ENCODE results near the gene NARS2. TPM values are rescaled to one million over a fixed set of nuclear protein-coding genes. Genes with fewer than 3 reads are reported as not detected.
A peak's percentile ranks its signal among the peaks of the same experiment; 100 is the strongest.

The NARS2 gene
- total RNA-seq, 1 donor from 2014 or later, result 17.5 TPM

GRCh38 chr11:78418584-78419211, 156.0 kb downstream of the NARS2 start:
- no peak for DNase-seq
- Histone ChIP-seq H3K27me3 (ENCODE audit: low read depth) (no peaks in the 10 kb centered on the region), H3K9me3 (replicated peaks) (no peaks in the 10 kb centered on the region), H3K4me3 (peak overlapping the region; percentile 95), H3K4me1 (peaks cover 55% of the 10 kb centered on the region), H3K27ac (replicated peaks) (peak overlapping the region; percentile 98), H3K36me3 (no peaks in the 10 kb centered on the region)
- intact Hi-C loops (cut with micrococcal nuclease), result loop anchor here (10.0 kb wide), 2 partner anchors 146 to 164 kb away; no protein-coding TSS in a partner anchor
- TF ChIP-seq, protein P1, sequence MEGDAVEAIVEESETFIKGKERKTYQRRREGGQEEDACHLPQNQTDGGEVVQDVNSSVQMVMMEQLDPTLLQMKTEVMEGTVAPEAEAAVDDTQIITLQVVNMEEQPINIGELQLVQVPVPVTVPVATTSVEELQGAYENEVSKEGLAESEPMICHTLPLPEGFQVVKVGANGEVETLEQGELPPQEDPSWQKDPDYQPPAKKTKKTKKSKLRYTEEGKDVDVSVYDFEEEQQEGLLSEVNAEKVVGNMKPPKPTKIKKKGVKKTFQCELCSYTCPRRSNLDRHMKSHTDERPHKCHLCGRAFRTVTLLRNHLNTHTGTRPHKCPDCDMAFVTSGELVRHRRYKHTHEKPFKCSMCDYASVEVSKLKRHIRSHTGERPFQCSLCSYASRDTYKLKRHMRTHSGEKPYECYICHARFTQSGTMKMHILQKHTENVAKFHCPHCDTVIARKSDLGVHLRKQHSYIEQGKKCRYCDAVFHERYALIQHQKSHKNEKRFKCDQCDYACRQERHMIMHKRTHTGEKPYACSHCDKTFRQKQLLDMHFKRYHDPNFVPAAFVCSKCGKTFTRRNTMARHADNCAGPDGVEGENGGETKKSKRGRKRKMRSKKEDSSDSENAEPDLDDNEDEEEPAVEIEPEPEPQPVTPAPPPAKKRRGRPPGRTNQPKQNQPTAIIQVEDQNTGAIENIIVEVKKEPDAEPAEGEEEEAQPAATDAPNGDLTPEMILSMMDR (IDR thresholded peaks at IDR 0.05; ENCODE audit: borderline replicate concordance), result no peak

- DNase-seq, result peak; percentile 87
- Histone ChIP-seq H3K4me3 (peak overlapping the region; percentile 95), H3K4me1 (peaks cover 55% of the 10 kb centered on the region), H3K27me3 (ENCODE audit: low read depth) (no peaks in the 10 kb centered on the region), H3K36me3 (no peaks in the 10 kb centered on the region), H3K9me3 (replicated peaks) (no peaks in the 10 kb centered on the region), H3K27ac (replicated peaks) (peak overlapping the region; percentile 98)
- TF ChIP-seq, protein P1 (IDR thresholded peaks at IDR 0.05; ENCODE audit: borderline replicate concordance), result peak; percentile 52
- intact Hi-C loops (cut with micrococcal nuclease), result loop anchor here (10.0 kb wide), 2 partner anchors 147 to 163 kb away; no protein-coding TSS in a partner anchor
Observed at GRCh38 chr11:78417888-78418583, 156.6 kb downstream of the NARS2 start.

GRCh38 chr11:78417175-78417887, 157.3 kb downstream of the NARS2 start, which contains the start of gene GAB2:
Gene GAB2, minus strand, starts transcription at chr11:78417820. Its CDS starts 100 bp downstream, at chr11:78417720.
- TF ChIP-seq, protein P1 (IDR thresholded peaks at IDR 0.05; ENCODE audit: borderline replicate concordance), result no peak
- DNase-seq, result no peak
- H3K4me1 ChIP-seq, result peaks cover 55% of the 10 kb centered on the region

DNA sequence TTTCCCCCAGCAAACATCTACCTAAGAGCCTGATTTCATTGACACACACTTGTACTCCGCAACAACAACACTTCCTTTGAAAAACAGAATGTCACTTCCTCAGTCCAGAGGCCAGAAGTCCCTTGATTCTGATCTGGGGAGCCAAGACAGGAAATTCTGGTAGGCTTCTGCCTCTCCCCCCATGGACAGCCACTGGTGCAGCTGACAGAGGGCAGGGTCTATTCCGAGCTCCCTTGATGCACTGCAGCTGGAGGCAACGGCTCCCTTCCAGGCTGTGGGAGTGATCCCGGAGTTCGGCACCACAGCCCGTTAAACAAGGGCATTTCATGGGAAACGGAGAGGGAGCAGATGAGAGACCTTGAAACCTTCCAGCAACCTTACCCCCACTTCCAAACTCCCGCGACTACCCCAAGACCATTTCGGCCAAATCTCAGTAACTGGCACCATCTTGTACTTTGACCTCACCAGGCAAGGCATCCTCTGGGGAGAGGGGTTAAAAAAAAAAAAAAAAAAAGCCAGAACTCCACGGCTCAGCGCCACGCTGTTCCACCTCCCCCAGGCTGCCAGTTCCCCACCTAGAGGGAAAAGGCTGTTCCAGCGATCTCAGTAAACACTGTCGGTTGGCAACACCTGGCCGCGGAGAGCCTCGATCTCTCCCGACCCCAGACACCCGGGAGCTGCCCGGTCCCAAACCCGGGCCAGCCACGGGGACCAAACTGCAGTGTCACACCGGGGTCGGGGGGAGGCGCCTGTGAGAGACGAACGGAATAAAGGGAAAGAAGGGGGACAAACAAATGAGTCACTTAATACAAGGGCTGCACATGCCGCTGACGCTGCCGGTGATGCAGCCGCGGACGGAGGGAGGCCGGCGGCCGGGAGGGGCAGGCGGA, 158.1 kb downstream of the NARS2 start:
- Histone ChIP-seq H3K4me1 (peaks cover 55% of the 10 kb centered on the region), H3K36me3 (no peaks in the 10 kb centered on the region), H3K4me3 (peak overlapping the region; percentile 95), H3K9me3 (replicated peaks) (no peaks in the 10 kb centered on the region), H3K27me3 (ENCODE audit: low read depth) (no peaks in the 10 kb centered on the region), H3K27ac (replicated peaks) (peak overlapping the region; percentile 98)
- TF ChIP-seq, protein P1 (IDR thresholded peaks at IDR 0.05; ENCODE audit: borderline replicate concordance), result peak; percentile 55
- intact Hi-C loops (cut with micrococcal nuclease), result loop anchor here (10.0 kb wide), 2 partner anchors 148 to 162 kb away; no protein-coding TSS in a partner anchor
- DNase-seq, result peak; percentile 85

More at GRCh38 chr11:78417175-78417887, 157.3 kb downstream of the NARS2 start, which contains the start of gene GAB2:
- H3K9me3 ChIP-seq (replicated peaks), result no peaks in the 10 kb centered on the region
- H3K36me3 ChIP-seq, result no peaks in the 10 kb centered on the region
- H3K4me3 ChIP-seq, result peak within 1 kb of the TSS; percentile 95
- H3K27me3 ChIP-seq (ENCODE audit: low read depth), result no peaks in the 10 kb centered on the region
- H3K27ac ChIP-seq (replicated peaks), result peak within 1 kb of the TSS; percentile 98
- intact Hi-C loops (cut with micrococcal nuclease), result loop anchor here (10.0 kb wide), 2 partner anchors 147 to 163 kb away; no protein-coding TSS in a partner anchor
